PFSK-1 (cell line): Measurements from ENCODE around the gene LRRC8D.

Experiments
- FOXP2 ChIP-seq: optimal IDR thresholded peaks from 2 replicates; pipeline ENCODE3; 2011; ENCODE audit warnings: borderline replicate concordance, control low read depth, inconsistent platforms; ENCODE audit not compliant: insufficient read depth; ENCODE audit errors: extremely low read length, extremely low read depth
- POLR2AphosphoS5 ChIP-seq: IDR thresholded peaks from 2 replicates; pipeline ENCODE4 v1.6.1; 2012; ENCODE audit warnings: low read depth, mild to moderate bottlenecking, control low read depth, low read length, moderate library complexity
- SIN3A ChIP-seq: IDR thresholded peaks from 2 replicates; pipeline ENCODE4 v1.6.1; 2012; ENCODE audit warnings: mild to moderate bottlenecking, low read length, moderate library complexity, borderline replicate concordance; ENCODE audit not compliant: insufficient read depth
- TAF1 ChIP-seq: IDR thresholded peaks from 2 replicates; pipeline ENCODE4 v1.6.1; 2012; ENCODE audit warnings: low read length, control low read depth, borderline replicate concordance; ENCODE audit not compliant: insufficient read depth
- TF ChIP-seq, protein P1 (sequence below), 2 experiments: IDR thresholded peaks; 2 replicates each; pipeline versions ENCODE4 v1.6.1 to v1.8.0; 2011 to 2012; ENCODE audit warnings: low read depth in 2 of 2, low read length in 2 of 2, control low read depth in 1 of 2, inconsistent platforms in 1 of 2, mild to moderate bottlenecking in 1 of 2, moderate library complexity in 1 of 2; ENCODE audit not compliant: insufficient read depth in 1 of 2

The LRRC8D gene

DNA sequence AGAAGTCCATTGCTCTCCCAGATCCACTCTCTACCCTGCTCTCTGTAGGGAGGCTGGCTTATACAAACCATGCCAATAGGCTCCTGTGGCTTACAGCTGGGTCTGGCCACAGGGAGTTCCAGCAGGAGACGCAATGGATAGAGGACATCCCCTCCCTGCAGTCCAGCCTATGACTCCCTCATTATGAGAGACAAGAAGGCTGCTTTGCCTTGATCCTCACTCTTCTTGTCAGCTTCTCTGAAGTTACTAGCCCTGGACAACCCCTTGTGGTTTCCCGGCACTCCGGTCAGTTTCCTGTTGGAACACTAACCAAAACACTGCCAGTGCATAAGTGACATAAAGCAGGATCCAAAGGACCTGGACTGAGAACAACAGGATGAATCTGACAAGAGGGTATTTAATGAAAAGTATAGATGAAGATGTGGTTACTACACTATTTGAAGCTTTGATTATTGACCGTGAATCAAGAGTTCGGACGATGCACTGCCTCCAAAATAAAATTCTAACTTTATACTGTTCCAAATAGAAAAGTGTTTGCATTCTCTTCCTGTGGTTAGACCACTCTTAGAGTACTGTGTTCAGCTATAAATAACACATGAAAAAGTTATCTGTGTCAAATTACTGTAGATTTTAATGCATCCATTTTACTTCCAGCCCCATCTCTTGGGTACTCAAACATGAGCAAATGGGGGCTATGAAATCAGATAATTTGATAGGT is 141.4 kb downstream of the LRRC8D start:
- no peak for TF ChIP-seq FOXP2
- TF ChIP-seq, protein P1, sequence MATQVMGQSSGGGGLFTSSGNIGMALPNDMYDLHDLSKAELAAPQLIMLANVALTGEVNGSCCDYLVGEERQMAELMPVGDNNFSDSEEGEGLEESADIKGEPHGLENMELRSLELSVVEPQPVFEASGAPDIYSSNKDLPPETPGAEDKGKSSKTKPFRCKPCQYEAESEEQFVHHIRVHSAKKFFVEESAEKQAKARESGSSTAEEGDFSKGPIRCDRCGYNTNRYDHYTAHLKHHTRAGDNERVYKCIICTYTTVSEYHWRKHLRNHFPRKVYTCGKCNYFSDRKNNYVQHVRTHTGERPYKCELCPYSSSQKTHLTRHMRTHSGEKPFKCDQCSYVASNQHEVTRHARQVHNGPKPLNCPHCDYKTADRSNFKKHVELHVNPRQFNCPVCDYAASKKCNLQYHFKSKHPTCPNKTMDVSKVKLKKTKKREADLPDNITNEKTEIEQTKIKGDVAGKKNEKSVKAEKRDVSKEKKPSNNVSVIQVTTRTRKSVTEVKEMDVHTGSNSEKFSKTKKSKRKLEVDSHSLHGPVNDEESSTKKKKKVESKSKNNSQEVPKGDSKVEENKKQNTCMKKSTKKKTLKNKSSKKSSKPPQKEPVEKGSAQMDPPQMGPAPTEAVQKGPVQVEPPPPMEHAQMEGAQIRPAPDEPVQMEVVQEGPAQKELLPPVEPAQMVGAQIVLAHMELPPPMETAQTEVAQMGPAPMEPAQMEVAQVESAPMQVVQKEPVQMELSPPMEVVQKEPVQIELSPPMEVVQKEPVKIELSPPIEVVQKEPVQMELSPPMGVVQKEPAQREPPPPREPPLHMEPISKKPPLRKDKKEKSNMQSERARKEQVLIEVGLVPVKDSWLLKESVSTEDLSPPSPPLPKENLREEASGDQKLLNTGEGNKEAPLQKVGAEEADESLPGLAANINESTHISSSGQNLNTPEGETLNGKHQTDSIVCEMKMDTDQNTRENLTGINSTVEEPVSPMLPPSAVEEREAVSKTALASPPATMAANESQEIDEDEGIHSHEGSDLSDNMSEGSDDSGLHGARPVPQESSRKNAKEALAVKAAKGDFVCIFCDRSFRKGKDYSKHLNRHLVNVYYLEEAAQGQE (IDR thresholded peaks at IDR 0.05; ENCODE audit: insufficient read depth in 1 of 2, low read depth in 2 of 2, low read length in 2 of 2): 0 out of 4 replicates have a peak, but pooled peaks of 1 of the 2 experiments have one; percentile 7

DNA sequence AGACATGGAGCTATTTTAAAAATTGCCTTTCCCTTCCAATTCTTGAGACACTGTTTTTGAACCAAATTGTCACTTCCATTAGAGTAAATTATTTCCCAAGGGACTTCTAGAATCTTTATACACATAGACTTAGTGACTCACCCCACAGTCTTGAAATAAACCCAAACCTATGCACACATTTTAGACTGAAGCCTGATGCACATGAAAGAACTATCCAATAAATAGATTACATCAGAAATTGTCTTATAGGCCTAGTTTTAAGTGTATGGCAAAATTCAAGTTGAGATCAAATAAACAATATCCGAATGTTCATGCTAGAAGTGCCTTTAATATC is 141.9 kb downstream of the LRRC8D start:
- no peak for TF ChIP-seq FOXP2
- no peak for TF ChIP-seq TAF1
- TF ChIP-seq POLR2AphosphoS5: no peak
- TF ChIP-seq, protein P1 (IDR thresholded peaks at IDR 0.05; ENCODE audit: insufficient read depth in 1 of 2, low read depth in 2 of 2, low read length in 2 of 2): no peak
- no peak for TF ChIP-seq SIN3A

DNA sequence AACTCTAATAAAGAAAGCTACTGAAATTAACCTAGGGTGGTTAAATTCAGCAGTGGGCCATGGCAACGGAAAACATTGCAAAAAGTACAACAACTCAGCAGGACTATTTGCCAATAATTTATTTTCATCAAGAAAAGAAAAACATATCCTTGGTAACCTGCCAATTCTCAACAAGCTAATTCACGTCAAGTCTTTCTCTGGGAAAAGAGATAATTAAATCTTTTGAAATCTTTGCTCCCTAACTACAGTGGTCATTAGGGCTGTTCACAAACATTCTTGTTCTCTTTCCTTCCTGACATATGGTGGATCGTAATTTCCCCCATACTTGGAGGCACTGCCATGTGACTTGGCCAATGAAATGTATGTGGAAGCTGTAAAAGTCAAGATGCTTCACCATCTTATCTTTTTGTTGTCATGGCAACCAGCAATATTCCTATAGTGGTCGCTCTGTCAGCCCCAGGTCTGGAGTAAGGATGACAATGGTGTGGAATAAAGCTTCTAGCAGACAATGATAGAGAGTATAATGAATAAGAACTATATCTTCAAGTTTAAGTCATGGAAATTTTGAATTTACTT is 144.4 kb downstream of the LRRC8D start:
- TF ChIP-seq FOXP2 (no peak), TAF1 (no peak)
- TF ChIP-seq, protein P1 (IDR thresholded peaks at IDR 0.05; ENCODE audit: insufficient read depth in 1 of 2, low read depth in 2 of 2, low read length in 2 of 2): no peak

DNA sequence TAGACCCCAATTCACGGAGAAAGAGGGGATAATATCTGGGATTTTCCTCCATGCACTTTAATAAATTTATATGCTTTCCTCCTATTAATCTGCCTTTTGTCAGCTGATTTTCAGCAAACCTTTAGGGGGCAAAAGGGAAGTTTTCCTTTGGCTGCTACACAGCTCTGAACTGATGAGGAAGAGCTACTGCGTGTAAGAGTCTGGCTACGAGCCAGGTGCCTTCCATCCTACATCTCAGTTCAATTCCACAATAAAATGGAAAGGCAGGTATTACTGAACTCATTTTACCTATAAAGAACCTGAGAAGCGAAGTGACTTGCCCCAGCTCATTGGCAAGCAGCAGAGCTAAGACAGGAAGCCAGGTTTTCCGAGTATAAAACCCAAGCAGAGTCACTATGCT is 145.8 kb downstream of the LRRC8D start:
- TF ChIP-seq SIN3A (no peak), TAF1 (no peak), POLR2AphosphoS5 (no peak), FOXP2 (no peak)
- TF ChIP-seq, protein P1 (IDR thresholded peaks at IDR 0.05; ENCODE audit: insufficient read depth in 1 of 2, low read depth in 2 of 2, low read length in 2 of 2): no peak

DNA sequence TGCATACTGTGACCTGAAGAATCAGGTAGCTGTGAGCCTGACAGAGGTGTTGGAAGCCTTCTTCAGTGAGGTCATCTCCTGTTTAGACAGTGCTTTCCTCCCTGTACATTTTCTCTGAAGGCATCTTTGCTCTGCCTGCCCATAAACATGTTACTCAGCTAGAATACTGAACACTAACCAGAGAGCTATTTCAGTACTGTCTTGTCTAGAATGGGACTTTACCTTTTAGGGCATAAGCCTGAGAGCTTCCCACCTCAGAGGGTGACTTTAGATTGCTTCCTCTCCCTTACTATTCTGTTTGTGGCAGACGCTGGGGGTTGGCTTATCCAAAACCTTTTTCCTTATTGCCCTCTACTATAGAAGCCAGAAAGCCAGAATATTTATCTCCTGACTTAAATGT is 150.8 kb downstream of the LRRC8D start:
- no peak for TF ChIP-seq POLR2AphosphoS5
- TF ChIP-seq, protein P1 (IDR thresholded peaks at IDR 0.05; ENCODE audit: insufficient read depth in 1 of 2, low read depth in 2 of 2, low read length in 2 of 2): no peak
- TF ChIP-seq FOXP2: no peak
- no peak for TF ChIP-seq TAF1
- TF ChIP-seq SIN3A: no peak
